ENCODE results near the gene CYS1. TPM values are rescaled to one million over a fixed set of nuclear protein-coding genes. Genes with fewer than 3 reads are reported as not detected.

CYS1 gene
- total and polyA plus RNA-seq, 2 of the 8 experiments (the other 6 are each of a cell fraction or from before 2014, with no cell fraction given), result 0.09 to 0.13 TPM

DNA sequence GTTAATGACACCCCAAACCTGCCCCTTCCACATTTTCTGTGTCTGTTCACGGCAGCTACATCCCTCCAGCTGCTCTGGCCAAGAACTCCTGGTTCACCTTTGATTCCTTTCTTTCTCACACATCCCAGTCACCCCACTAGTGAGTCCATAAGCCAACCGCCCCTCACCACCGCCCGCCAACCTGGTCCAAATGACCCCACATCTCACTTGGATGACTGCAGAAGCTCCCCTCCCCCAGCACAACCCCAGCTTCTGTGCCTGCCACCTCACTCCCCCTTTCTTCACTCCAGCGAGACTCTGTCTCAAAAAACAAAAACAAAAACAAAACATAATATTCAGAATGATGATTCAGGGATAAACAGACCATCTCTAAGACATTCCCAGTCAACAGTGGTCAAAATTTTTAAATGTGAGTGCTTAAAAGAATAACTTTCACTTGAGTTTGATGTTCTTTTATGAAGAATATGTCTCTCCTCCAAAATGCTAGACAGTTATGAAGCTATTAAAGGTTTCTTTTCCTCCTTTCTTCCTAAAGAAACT, 3.2 kb downstream of the CYS1 start (continued):
- TF ChIP-seq JUND (IDR thresholded peaks at IDR 0.05; ENCODE audit: low read length), result no peak
- no peak for TF ChIP-seq CTBP2 (IDR thresholded peaks at IDR 0.05; ENCODE audit: borderline replicate concordance, insufficient read depth, insufficient read length, low read length)
- no peak for TF ChIP-seq BCL11A (IDR thresholded peaks at IDR 0.05; ENCODE audit: low read depth in 2 of 2, low read length in 2 of 2)
- TF ChIP-seq EP300 (IDR thresholded peaks at IDR 0.05; ENCODE audit: borderline replicate concordance in 1 of 2, low read depth in 2 of 2, low read length in 2 of 2), result no peak

Measured in H1 (cell line).